GM12872 (cell line): ENCODE measurements around the gene KCNMA1.

ENCODE experiments used
- TF ChIP-seq, protein P1 (sequence below): IDR thresholded peaks from 3 replicates; pipeline ENCODE4 v1.5.1; 2011; ENCODE audit warnings: low read depth, mild to moderate bottlenecking, low read length, moderate library complexity; ENCODE audit not compliant: insufficient read depth

The KCNMA1 gene

DNA sequence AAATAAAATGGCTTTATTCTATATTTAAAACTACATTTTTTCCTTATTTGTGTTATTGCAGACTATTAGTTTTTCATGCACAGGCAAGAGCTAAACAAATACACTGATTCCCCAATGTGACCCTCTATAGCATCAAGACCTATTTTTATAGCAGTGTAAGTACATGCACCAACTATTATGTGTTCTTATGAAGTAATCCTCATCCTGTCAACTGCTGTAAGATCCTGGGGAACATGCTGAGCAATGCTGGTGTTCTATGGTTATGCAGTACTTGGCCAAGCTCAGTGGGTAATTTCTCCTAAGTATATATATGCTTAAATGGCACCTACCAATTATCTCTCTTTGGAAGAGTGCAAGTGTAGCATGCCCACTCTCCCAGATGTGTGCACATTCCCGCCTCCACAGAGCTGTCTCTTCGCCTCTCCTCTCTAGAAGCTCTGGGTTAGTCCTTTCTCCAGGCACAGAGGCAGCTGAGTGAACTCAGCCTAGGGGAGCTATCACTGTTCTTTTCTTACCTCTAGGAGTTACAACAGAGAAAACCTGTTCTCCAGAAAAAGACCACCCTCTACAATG is 428.8 kb downstream of the KCNMA1 start:
- TF ChIP-seq, protein P1, sequence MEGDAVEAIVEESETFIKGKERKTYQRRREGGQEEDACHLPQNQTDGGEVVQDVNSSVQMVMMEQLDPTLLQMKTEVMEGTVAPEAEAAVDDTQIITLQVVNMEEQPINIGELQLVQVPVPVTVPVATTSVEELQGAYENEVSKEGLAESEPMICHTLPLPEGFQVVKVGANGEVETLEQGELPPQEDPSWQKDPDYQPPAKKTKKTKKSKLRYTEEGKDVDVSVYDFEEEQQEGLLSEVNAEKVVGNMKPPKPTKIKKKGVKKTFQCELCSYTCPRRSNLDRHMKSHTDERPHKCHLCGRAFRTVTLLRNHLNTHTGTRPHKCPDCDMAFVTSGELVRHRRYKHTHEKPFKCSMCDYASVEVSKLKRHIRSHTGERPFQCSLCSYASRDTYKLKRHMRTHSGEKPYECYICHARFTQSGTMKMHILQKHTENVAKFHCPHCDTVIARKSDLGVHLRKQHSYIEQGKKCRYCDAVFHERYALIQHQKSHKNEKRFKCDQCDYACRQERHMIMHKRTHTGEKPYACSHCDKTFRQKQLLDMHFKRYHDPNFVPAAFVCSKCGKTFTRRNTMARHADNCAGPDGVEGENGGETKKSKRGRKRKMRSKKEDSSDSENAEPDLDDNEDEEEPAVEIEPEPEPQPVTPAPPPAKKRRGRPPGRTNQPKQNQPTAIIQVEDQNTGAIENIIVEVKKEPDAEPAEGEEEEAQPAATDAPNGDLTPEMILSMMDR: no peak

DNA sequence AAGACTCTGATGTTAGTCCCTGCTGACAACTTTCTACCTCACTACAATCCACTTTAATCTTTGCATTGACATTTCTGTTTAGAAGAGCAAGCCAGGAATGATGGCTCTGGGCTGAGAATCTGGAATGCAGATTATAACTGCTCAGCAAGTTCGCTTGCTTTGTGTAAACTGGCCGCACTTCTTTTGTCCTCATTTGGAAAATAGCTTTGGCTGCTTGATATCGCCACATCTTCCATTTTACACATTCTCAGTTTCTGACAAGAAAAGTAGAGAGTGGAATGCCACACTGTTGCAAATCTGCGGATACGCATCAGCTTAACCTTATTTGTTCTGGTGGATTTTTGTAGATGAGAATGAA is 429.8 kb downstream of the KCNMA1 start:
- TF ChIP-seq, protein P1: no peak

DNA sequence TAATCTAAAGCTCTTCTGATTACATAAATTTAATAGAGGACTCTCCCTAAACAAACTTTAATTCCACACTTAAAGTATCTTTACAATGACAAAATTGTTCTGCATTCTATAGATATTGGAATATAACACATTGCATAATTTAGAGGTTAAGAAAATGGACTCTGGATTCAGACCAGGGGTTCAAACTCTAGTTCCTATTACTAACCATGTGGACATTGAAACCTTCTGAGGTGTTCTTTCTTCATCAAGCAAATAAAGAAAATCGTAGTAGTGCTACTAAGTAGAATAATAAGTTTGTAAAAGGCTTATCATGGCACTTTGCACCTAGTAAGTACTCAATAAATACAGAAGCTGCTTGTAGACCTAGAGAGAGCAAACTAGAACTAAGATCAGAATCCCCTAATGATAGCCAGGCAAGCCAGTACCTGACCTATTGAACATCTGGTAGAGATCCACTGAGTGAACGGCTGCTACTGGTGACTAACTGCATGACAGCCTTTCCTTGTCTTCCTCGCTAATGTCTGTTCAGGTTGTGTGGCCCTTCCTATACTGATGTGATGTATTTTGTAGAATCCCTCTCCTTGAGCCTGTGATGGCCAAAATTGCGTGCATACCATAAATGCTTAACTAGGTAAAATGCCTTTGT is 430.3 kb downstream of the KCNMA1 start:
- TF ChIP-seq, protein P1: no peak

DNA sequence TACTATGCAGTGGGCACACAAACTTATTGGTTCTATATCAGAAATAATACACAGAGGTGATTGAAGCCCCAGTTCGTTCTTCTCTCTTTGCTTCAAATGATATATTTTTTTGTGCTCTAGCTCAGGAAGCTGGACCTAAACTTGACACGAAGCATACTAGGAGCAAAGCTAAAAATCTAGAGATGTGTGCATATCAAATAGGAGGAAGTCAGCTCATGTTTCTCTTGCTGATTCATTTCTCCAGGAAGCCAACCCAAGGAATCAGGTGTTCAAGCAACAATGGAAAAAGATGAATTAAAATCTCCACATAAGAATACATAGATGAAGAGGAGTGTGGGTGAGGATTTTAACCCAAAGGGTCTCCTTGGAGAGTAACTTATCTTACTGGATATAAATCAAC is 432.5 kb downstream of the KCNMA1 start:
- TF ChIP-seq, protein P1: no peak

DNA sequence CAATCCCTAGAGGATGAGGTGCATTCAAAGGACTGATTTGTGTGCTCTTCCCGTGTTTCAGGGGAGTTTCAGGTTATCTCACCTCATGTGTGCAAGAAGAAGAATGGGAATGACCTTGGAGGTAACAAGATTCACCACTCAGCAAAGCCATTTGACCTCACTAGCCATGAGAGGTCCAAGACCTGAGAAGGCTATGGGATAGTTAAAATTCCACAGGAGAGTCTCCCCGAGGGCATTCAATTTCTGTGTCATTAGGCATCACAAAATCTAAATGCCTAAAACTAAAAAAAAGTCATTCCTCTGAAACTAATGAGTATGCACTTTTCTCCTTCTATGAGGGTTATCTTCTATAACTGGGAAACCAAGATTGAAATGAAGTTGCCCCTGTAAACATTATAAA is 433.4 kb downstream of the KCNMA1 start:
- TF ChIP-seq, protein P1: no peak

DNA sequence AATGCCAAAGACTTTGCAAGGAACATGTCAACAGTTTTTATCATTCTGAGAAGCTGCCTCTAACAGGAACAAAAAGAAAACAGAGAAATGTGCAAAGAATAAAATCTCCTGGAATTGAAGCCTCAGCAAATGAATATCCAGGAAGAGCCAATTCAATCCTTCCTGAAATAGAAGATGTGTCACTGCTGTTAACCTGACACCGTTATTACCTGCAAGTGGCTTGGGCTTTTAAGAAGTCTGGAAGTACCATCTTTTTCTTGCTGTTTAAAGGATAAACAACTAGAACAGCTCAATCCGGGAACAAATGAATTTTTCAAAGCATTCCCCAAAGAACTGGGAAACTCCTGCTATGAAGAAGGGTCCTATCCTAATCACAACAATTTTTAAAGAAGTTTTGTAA is 434.8 kb downstream of the KCNMA1 start:
- TF ChIP-seq, protein P1: no peak

DNA sequence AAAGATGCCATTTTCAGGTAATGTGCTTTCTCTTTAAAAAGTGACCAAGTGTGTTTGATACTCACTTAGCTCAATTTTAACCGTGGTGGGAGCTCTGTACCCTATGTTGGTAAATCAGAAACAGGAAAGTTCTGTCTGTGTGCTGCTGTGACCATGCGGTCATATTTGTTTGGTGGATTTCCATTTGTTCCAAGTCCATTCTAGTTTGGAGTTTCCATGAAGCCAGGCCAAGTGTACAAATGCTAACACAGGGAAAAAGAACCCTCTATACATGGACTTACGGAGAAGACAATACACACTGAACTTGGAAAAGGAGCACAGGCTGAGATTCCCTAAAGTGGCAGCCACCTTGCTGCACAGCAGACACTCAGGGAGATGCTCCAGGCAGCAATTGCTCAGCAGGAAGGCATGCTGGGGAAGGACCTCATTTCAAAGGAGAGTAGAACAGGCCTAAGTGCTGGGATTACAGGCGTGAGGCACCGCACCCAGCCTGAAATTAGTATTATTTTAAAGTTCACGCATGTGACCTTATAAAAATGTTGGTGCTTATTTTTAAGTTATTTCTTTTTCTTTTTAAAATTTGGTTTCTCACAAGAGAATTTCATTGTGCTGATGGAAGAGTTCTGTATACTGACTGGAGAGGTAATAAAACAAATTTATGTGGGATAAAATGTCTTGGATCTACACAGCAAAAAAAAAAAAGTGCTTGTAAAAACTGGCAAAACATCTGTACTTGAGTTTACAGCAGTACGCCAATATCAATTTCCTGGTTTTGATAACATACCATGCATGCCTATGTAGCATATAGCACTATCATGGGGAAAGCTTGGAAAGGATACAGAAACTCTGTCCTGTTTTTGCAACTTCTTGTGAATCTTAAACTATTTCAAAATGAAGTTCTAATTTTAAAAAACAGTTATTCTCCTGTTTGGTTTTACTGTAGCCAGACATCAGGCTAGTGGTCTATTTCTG is 436.2 kb downstream of the KCNMA1 start:
- TF ChIP-seq, protein P1: no peak
